ENCODE data around the gene GASK1A.
"Not testable (repeated sequence)": the region's sequence is repeated elsewhere in the genome, so short reads cannot be mapped to it uniquely, and the experiment has no call there.

The GASK1A gene

DNA sequence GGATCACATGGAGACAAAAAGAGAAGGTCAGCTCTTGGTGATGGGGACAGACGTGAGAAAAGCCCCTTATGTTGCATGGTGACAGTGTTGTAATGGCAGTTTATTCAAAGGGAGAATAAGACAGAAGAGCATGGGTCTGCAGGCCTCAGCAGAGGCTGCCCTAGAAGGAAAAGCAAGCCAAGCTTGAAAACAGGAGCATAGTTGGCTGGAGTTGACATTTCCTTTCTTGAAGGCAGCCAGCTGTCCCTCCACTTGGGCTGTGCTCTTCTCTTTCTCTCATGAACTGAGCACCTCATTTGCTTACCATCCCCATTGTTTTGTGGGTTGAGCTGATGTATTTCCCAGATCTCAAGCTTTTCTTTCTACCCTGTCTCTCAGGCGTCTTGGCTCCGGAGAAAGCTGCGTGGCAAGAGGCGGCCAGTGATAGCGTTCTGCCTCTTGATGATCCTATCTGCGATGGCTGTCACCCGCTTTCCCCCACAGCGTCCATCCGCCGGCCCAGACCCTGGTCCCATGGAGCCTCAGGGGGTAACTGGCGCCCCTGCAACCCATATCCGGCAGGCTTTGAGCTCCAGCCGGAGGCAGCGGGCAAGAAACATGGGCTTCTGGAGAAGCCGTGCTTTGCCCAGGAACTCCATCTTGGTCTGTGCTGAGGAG lies 52.9 kb downstream of the GASK1A start:
- DNase-seq (no peak), ATAC-seq (replicated peaks) (no peak)
- Mint-ChIP-seq H3K36me3 (ENCODE audit: insufficient read depth) (no peaks in the 10 kb centered on the region), H3K4me3 (no peak overlapping the region), H3K4me1 (ENCODE audit: low read depth in 2 of 2) (peaks cover 13 to 21% of the 10 kb centered on the region in 2 donors), H3K9me3 (no peaks in the 10 kb centered on the region), H3K27ac (no peak overlapping the region), H3K27me3 (no peaks in the 10 kb centered on the region)

DNA sequence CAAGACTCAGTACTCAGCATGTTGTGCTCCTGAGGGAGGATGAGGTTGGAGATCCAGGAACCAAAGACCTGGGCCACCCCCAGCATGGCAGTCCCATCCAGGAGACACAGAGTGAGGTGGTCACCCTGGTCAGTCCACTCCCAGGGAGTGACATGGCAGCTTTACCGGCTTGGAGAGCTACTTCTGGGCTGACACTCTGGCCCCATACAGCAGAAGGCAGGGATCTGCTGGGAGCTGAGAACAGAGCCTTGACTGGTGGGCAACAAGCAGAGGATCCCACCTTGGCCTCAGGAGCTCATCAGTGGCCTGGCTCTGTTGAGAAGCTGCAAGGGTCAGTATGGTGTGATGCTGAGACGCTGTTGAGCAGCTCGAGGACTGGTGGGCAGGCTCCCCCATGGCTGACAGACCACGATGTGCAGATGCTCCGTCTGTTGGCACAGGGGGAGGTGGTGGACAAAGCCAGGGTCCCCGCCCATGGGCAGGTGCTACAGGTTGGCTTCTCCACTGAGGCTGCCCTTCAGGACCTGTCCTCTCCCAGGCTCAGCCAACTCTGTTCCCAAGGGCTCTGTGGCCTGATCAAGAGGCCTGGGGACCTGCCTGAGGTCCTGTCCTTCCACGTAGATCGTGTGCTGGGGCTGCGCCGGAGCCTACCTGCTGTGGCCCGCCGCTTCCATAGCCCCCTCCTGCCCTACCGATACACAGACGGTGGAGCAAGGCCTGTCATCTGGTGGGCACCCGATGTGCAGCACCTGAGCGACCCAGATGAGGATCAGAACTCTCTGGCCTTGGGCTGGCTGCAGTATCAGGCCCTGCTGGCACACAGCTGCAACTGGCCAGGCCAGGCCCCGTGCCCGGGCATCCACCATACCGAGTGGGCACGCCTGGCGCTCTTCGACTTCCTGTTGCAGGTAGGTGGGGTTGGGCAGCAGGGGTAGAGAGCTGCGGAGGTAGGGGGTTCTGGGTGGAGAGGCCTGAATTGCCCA lies 53.8 kb downstream of the GASK1A start:
- Mint-ChIP-seq H3K9me3 (no peaks in the 10 kb centered on the region), H3K4me3 (no peak overlapping the region), H3K27ac (no peak overlapping the region), H3K4me1 (ENCODE audit: low read depth in 2 of 2) (peaks cover 17 to 27% of the 10 kb centered on the region in 2 donors), H3K27me3 (no peaks in the 10 kb centered on the region), H3K36me3 (ENCODE audit: insufficient read depth) (no peaks in the 10 kb centered on the region)
- no peak for ATAC-seq (replicated peaks)
- no peak for DNase-seq

- Mint-ChIP-seq H3K36me3 (ENCODE audit: insufficient read depth) (peaks cover 3% of the 10 kb centered on the region), H3K4me3 (no peak overlapping the region), H3K4me1 (ENCODE audit: low read depth in 2 of 2) (peaks cover 21 to 37% of the 10 kb centered on the region in 2 donors), H3K27ac (peak overlapping the region in 1 of 2 donors; percentile 8), H3K27me3 (no peaks in the 10 kb centered on the region), H3K9me3 (no peaks in the 10 kb centered on the region)
- no peak for ATAC-seq (replicated peaks)
- DNase-seq: no peak
Observed at GRCh38 chr3:43034200-43034599, 55.1 kb downstream of the GASK1A start.

DNA sequence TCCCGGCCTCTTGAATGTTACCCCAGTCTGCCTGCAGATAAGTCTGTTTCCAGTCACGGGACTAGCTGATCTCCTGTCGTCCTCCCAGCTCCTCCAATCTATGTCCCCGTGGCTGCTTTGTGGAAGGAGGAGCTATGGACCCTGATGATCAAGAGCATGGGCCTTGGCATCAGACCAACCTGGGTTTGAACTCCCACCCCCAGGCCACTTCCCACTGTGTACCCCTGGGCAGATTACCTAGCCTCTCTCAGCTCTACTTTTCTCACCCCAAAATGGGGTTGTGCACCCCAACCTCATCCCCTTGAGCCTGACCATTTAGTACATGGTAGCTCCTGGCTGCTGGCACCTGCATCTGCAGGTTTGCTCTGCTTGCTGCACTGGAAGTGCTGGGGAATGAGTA lies 55.8 kb downstream of the GASK1A start:
- H3K4me3 Mint-ChIP-seq: no peak overlapping the region
- no peaks in the 10 kb centered on the region for H3K27me3 Mint-ChIP-seq
- H3K4me1 Mint-ChIP-seq (ENCODE audit: low read depth in 2 of 2): peaks cover 21 to 33% of the 10 kb centered on the region in 2 donors
- peaks cover 3% of the 10 kb centered on the region for H3K36me3 Mint-ChIP-seq (ENCODE audit: insufficient read depth)
- no peaks in the 10 kb centered on the region for H3K9me3 Mint-ChIP-seq
- no peak overlapping the region for H3K27ac Mint-ChIP-seq
- ATAC-seq (replicated peaks): no peak
- DNase-seq: no peak

GRCh38 chr3:43035801-43036365 lies 56.8 kb downstream of the GASK1A start:
- peaks cover 21 to 33% of the 10 kb centered on the region in 2 donors for H3K4me1 Mint-ChIP-seq (ENCODE audit: low read depth in 2 of 2)

GRCh38 chr3:43036621-43037423 lies 57.7 kb downstream of the GASK1A start:
- H3K4me3 Mint-ChIP-seq: peak overlapping the region; percentile 40 to 44
- H3K27ac Mint-ChIP-seq: peak overlapping the region; percentile 76 to 88
- ATAC-seq (replicated peaks): peak; percentile 94
- no peaks in the 10 kb centered on the region for H3K27me3 Mint-ChIP-seq
- DNase-seq: peak; percentile 18 to 34 (median 26)
- peaks cover 3% of the 10 kb centered on the region for H3K36me3 Mint-ChIP-seq (ENCODE audit: insufficient read depth)
- no peaks in the 10 kb centered on the region for H3K9me3 Mint-ChIP-seq
- peaks cover 21 to 33% of the 10 kb centered on the region in 2 donors for H3K4me1 Mint-ChIP-seq (ENCODE audit: low read depth in 2 of 2)

More at GRCh38 chr3:43035801-43036365, 56.8 kb downstream of the GASK1A start:
- Mint-ChIP-seq H3K27me3 (no peaks in the 10 kb centered on the region), H3K4me3 (no peak overlapping the region), H3K9me3 (no peaks in the 10 kb centered on the region), H3K27ac (no peak overlapping the region), H3K36me3 (ENCODE audit: insufficient read depth) (peaks cover 3% of the 10 kb centered on the region)
- no peak for DNase-seq
- ATAC-seq (replicated peaks): no peak

DNA sequence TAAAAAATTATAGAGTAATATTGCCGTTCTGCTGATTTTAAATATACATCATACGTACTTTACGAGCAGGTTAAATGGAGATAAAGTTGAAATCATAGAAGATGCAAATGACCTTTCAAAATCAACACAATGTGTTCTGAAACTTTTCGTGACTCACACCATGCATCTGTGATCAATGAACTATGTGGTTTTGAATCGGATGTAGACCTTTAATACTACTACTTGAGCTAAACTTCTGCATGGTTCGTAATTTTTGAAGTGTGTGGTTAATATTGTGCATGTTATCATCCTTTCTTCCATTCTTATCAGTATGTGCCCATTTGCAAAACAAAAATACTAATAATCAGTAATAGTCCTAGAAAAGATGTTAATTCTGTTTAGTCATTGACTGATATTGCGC lies 58.9 kb downstream of the GASK1A start:
- DNase-seq (no peak), ATAC-seq (replicated peaks) (no peak)
- H3K9me3 Mint-ChIP-seq: no peaks in the 10 kb centered on the region
- H3K4me1 Mint-ChIP-seq (ENCODE audit: low read depth in 2 of 2): peaks cover 21 to 33% of the 10 kb centered on the region in 2 donors
- H3K27me3 Mint-ChIP-seq: no peaks in the 10 kb centered on the region
- peak overlapping the region; percentile 12 to 61 for H3K4me3 Mint-ChIP-seq
- peaks cover 3% of the 10 kb centered on the region for H3K36me3 Mint-ChIP-seq (ENCODE audit: insufficient read depth)
- no peak overlapping the region for H3K27ac Mint-ChIP-seq

DNA sequence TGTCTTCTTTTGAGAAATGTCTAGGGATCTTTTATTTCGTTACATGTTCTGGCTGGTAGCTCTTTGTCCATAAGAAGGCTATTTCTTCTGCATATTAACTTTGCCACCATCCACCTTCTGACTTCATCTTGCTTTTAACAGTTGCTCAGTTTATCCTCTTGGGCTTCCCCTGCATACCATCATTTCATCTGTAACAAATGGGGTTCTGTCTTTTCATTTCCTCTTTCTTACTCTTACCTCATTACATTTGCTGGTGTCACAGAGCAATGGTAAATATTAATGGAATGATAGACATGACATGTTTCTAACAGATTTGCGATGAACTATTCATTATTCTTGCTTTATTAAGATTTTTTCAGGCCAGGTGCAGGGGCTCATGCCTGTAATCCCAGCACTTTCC lies 62.4 kb downstream of the GASK1A start:
- DNase-seq: no peak
- no peak for ATAC-seq (replicated peaks)
- Mint-ChIP-seq H3K4me1 (ENCODE audit: low read depth in 2 of 2) (peaks cover 14 to 21% of the 10 kb centered on the region in 2 donors), H3K27me3 (no peaks in the 10 kb centered on the region), H3K9me3 (peaks cover 7 to 9% of the 10 kb centered on the region in 2 donors), H3K4me3 (no peak overlapping the region), H3K36me3 (ENCODE audit: insufficient read depth) (peaks cover 3% of the 10 kb centered on the region), H3K27ac (no peak overlapping the region)

DNA sequence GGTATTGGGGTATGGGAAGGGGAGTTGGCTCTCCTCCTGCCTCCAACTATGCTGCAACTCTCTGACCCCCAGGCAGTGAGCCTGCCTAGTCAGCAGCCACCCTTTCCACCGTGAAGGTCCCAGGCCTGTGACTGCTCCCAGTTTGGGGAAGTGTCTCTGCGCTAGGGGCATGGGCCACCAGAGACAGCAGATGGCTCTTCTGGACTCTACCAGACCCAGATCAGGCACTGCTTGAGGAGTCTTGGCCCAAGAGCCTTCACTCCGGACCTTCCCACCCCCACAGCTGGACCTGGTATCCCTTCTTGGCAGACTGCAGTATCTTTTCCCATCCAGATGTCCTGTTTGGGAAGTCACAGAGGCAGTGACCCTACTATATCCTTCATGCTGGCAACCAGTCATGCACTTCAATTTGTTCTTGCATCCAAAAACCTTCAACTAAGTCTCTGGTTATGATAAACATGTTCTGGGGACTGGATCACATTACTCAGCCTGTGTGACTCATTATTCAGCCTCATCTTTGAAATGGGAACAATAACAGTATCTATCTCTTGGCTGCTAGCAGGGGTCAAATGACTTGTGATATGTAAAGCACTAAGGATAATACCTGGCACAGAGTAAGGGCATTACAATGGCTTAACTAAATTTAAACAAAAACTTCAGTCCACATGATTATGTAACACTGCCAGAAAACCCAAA lies 64.1 kb downstream of the GASK1A start:
- H3K36me3 Mint-ChIP-seq (ENCODE audit: insufficient read depth): peaks cover 3% of the 10 kb centered on the region
- H3K27ac Mint-ChIP-seq: no peak overlapping the region
- ATAC-seq (replicated peaks) (no peak), DNase-seq (no peak)
- H3K9me3 Mint-ChIP-seq: peaks cover 12 to 18% of the 10 kb centered on the region in 2 donors
- H3K4me1 Mint-ChIP-seq (ENCODE audit: low read depth in 2 of 2): peaks cover 4 to 8% of the 10 kb centered on the region in 2 donors
- H3K4me3 Mint-ChIP-seq: no peak overlapping the region
- no peaks in the 10 kb centered on the region for H3K27me3 Mint-ChIP-seq

- no peak overlapping the region for H3K4me3 Mint-ChIP-seq
- no peaks in the 10 kb centered on the region for H3K36me3 Mint-ChIP-seq (ENCODE audit: insufficient read depth)
- ATAC-seq (replicated peaks) (no peak), DNase-seq (no peak)
- peaks cover 12 to 22% of the 10 kb centered on the region in 2 donors for H3K9me3 Mint-ChIP-seq
- peaks cover 0 to 2% of the 10 kb centered on the region in 2 donors for H3K4me1 Mint-ChIP-seq (ENCODE audit: low read depth in 2 of 2)
- no peaks in the 10 kb centered on the region for H3K27me3 Mint-ChIP-seq
- no peak overlapping the region for H3K27ac Mint-ChIP-seq
Observed at GRCh38 chr3:43043793-43044192, 64.7 kb downstream of the GASK1A start.

GRCh38 chr3:43045079-43045478 lies 66.0 kb downstream of the GASK1A start:
- H3K4me1 Mint-ChIP-seq (ENCODE audit: low read depth in 2 of 2); H3K27ac Mint-ChIP-seq; DNase-seq; ATAC-seq (replicated peaks); H3K4me3 Mint-ChIP-seq; H3K27me3 Mint-ChIP-seq; H3K36me3 Mint-ChIP-seq (ENCODE audit: insufficient read depth): not testable (repeated sequence)
- H3K9me3 Mint-ChIP-seq: peaks cover 13 to 25% of the 10 kb centered on the region in 2 donors

DNA sequence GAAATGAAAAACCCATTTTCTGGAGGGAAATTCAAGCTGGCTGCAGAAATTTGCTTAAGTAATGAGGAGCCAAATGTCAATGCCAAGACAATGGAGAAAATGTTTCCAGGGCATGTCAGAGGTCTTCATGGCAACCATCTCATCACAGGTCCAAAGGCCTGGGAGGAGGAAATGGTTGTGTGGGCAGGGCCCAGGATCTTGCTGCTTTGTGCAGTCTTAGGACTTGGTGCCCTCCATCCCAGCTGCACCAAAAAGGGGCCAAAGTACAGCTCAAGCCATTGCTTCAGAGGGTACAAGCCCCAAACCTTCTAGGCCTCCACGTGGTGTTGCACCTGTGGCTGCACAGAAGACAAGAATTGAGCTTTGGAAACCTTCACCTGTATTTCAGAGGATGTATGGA lies 67.5 kb downstream of the GASK1A start:
- DNase-seq (no peak), ATAC-seq (replicated peaks) (no peak)
- no peak overlapping the region for H3K27ac Mint-ChIP-seq
- no peaks in the 10 kb centered on the region for H3K4me1 Mint-ChIP-seq (ENCODE audit: low read depth in 2 of 2)
- H3K36me3 Mint-ChIP-seq (ENCODE audit: insufficient read depth): no peaks in the 10 kb centered on the region
- no peak overlapping the region for H3K4me3 Mint-ChIP-seq
- H3K27me3 Mint-ChIP-seq: no peaks in the 10 kb centered on the region
- peaks cover 17 to 35% of the 10 kb centered on the region in 2 donors for H3K9me3 Mint-ChIP-seq

All from effector memory CD8-positive, alpha-beta T cell (primary cell).